GM21717 (cell line): ENCODE data around the gene OR5AL1.
"Not testable (repeated sequence)": the region's sequence is repeated elsewhere in the genome, so short reads cannot be mapped to it uniquely, and the experiment has no call there.

Experiments
- ATAC-seq: cut with Tn5 transposase; IDR thresholded peaks from one replicate; pipeline ENCODE4 v1.9.1; 2021; ENCODE audit warnings: mild to moderate bottlenecking, moderate library complexity; ENCODE audit not compliant: unreplicated experiment

Gene OR5AL1

DNA sequence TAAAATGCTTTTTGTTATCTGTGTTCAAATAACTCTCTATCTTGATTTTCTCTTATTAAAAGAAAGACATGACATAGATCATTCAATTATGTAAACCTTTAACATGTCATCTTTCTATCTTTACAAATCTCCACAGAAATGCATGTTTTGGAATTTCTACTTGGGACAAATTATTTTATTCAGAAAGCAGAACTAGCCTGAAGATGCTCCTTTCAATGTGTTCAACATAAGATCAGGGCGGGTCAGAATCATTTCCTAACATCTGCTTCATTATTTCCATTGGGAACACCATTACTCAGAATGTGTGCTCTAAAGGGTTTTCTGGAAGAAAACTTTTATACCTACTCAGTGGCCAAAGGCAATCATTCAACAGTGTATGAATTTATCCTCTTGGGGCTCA, at the start of gene OR5AL1:
OR5AL1 (plus strand) TSS at position 301 of the 400 bp plus-strand sequence.
- no peak for ATAC-seq

DNA sequence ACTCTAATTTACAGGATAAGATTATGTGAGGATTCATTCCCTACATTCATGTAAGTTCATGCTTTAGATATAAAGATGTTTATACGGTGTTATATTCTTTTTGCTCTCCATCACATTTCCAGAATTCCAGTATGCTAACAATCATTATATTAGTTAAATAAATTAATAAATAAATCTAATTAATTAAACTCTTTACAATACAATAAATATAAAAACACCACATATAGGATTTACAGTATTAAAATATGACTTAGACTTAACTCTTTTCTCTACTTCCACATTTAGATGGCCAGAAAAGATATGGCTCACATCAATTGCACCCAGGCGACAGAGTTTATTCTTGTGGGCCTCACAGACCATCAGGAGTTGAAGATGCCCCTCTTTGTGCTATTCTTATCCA, 37.2 kb upstream of the OR5AL1 start, which contains the start of gene OR8U1:
OR8U1 (plus strand) TSS at position 301 of the 400 bp plus-strand sequence; CDS start at position 301, 0 bp downstream.
- ATAC-seq, result no peak

DNA sequence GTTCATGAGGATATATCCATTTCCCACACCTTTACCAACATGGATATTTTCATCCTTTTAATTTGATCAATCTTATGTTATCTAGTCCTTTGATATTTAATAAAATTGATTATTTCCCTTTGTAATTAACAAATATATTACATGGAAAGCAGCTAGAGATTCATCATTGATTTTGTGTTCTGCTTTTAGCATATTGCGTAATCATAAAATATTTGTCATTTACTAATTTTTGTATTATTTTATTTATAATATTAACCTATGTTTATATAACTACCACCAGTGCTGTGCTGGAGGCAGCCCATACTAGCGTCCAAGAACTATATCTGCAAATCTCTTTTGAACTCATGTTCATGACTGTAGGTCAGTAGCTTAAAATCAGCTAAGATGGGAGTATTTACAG, 32.4 kb upstream of the OR5AL1 start:
- ATAC-seq, result no peak

DNA sequence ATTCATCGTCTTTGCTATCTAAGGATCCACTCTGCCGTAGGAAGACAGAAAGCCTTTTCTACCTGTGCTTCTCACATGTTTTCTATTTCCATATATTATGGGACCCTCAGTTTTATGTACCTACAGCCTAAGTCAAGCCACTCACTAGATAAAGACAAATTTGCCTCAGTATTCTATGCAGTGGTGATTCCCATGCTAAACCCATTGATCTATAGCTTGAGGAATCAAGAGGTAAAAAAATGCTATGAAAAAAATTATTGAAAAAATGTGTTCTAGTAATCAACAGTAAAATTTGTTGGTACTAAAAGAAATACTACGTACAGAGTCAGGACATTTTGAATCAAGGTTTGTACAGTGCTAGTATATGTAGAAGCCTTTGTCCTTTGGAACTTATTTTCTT, 18.1 kb upstream of the OR5AL1 start:
- ATAC-seq, result no peak

DNA sequence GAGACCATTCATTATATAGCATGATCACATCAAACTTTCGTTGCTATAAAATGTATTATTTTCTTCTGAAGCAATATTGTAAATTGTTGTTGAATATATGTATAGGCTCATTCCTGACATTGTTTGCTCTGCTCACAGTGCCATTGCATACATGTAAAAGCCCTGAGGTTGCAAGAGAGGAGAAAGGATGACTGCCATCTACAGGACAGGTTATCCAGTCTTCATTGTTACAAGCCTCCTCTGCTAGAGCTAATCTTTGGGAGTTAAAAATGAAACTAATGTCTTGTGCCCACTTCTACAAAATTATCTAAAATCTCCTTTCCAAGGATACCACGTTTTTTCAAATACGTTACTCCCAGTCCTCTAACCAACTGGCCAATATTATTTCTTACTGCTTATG, 16.4 kb upstream of the OR5AL1 start:
- no peak for ATAC-seq

DNA sequence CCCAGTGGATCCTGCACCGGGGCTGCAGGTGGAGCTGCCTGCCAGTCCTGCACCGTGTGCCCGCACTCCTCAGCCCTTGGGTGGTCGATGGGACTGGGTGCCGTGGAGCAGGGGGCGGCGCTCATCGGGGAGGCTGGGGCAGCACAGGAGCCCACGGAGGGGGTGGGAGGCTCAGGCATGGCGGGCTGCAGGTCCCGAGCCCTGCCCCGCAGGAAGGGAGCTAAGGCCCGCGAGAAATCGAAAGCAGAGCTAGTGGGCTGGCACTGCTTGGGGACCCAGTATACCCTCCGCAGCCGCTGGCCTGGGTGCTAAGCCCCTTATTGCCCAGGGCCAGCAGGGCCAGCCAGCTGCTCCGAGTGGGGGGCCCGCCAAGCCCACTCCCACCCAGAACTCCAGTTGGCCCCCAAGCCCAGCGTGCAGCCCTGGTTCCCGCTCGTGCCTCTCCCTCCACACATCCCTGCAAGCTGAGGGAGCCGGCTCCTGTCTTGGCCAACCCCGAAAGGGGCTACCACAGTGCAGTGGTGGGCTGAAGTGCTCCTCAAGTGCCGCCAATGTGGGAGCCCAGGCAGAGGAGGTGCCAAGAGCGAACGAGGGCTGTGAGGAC, 10.5 kb upstream of the OR5AL1 start:
- ATAC-seq, result not testable (repeated sequence)

DNA sequence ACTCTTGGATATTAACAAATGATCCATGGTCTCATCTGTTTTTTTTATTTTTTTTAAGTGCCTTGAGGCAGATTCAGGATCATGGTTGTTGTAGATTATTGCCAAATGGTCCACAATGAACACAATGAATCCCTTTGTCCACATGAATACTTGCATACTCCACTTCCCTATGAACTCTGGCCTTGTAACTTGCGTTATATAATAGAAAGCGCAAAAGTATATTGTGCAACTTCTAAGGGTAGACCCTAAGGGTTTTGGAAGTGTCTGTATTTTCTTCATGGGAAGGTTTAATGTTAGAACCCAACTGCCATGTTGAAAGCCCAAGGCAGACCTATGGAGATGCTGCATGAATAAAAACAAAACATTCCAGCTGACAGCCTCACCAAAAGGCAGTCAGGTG, 8.1 kb upstream of the OR5AL1 start:
- no peak for ATAC-seq

DNA sequence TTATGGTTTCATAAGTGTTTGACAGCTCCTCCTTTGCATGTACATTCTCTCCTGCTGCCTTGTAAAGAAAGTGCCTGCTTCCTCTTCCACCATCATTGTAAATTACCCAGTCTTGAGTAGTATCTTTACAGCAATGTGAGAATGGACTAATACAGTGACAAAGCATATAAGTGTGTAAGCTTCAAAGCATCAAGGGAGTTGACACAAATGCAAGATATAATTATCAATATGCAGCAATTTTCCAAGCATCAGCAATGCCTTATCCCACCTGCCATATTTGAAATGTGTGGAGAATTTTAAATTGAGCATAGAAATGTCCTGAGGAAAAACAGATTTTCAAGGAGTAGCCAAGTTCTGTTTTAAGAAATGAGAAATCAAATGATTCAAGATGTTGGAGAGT, 1.7 kb upstream of the OR5AL1 start:
- no peak for ATAC-seq

DNA sequence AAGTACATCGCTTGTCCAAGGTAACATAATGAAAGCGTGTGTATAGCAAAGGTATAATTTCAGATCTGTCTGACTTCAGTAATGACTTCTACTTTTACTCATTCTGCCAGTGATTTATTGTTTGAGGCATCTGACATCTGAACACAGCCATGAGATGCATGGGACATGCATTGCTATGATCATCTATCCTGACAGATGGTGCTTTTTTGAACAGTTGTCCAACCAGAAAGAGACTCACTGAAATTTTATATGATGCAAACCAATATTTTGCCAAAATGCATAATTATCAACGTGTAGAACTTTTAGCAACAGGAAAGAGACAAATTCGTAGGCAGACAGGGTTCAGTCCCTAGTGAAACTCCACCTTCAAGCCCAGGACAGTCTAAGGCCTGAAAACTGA, 41.0 kb downstream of the OR5AL1 start:
- ATAC-seq, result no peak

DNA sequence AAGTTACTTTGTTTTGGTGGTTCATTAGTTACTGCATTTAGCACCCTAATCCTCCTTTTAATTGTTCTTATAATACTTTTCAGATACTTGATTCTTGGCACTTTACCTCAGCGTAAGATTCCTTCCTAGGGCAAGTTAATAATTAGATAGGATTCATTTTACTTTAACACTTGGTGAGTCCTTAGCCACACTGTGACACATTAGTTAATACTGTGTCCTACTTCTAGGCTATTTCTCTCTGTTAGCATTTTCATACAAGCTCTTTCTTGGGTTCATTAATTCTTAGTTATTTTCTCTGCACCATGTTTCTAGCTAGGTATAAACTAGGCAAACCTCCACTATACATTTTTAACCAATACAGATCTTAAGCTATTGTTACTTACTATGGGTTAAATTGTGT, 44.6 kb downstream of the OR5AL1 start:
- ATAC-seq, result no peak
